HG02973 (cell line): Measurements from ENCODE around the gene MRM2.

ENCODE experiments used
- ATAC-seq: cut with Tn5 transposase; IDR thresholded peaks from one replicate; pipeline ENCODE4 v1.9.1; 2021; ENCODE audit warnings: moderate library complexity; ENCODE audit not compliant: unreplicated experiment

The MRM2 gene

GRCh38 chr7:2192831-2193534 lies 49.0 kb downstream of the MRM2 start:
- no peak for ATAC-seq

- no peak for ATAC-seq
Measured at GRCh38 chr7:2191016-2191415, 51.0 kb downstream of the MRM2 start.

DNA sequence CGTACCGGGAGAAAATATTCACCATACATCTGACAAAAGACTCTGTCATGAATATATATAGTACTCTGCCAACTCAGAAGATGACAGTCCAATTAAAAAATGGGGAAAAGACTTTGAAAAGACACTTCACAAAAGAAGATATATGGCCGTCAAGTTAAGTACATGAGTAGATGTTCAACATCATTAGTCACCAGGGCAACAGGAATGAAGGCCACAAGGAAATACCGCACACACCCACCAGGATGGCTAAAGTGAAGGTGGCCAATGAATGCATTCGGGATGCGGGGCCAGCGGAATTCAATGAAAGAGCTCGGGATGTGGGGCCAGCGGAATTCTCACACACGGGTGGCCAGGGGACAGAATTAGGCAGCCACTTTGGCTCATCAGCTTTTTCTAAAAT lies 51.5 kb downstream of the MRM2 start:
- no peak for ATAC-seq

GRCh38 chr7:2186166-2186565 lies 55.8 kb downstream of the MRM2 start:
- ATAC-seq, result no peak

DNA sequence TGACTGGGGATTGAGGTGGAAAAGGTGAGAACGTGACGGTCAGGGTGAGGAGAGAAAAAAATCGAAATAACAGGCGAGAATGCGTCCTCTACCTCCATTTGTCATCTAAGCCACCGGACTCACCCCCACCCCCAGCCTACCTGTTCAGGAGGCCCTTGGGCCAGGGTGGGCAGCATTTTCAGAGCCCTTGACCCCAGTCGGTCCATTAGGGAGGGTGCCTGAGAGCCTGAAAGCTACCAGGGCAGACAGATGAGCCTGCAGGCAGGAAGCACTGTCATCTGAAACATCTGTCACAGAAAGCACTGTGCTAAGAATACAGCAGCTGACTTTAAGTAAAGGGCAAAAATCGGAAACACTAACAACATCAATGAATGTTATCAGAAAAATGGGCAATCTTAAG lies 56.3 kb downstream of the MRM2 start:
- no peak for ATAC-seq
